HEK293 (cell line): ENCODE data around the gene SAMD4B.

Experiments used
- BCL11A ChIP-seq: fragments of 450-650 bp; formaldehyde crosslinking; IDR thresholded peaks from 2 replicates; pipeline ENCODE4 v1.5.1; 2016; ENCODE audit warnings: low read depth, missing biosample characterization, missing genetic modification characterization
- GFI1B ChIP-seq: fragments of 450-650 bp; formaldehyde crosslinking; IDR thresholded peaks from 2 replicates; pipeline ENCODE4 v1.5.1; 2016; ENCODE audit warnings: missing biosample characterization, missing genetic modification characterization
- GLIS2 ChIP-seq: fragments of 450-650 bp; formaldehyde crosslinking; IDR thresholded peaks from 2 replicates; pipeline ENCODE4 v1.5.1; 2016; ENCODE audit warnings: missing biosample characterization, missing genetic modification characterization
- KLF16 ChIP-seq: fragments of 450-650 bp; formaldehyde crosslinking; IDR thresholded peaks from 2 replicates; pipeline ENCODE4 v1.5.1; 2017; ENCODE audit warnings: missing biosample characterization, missing genetic modification characterization
- REPIN1 ChIP-seq: fragments of 450-650 bp; formaldehyde crosslinking; IDR thresholded peaks from 2 replicates; pipeline ENCODE4 v1.5.1; 2017; ENCODE audit warnings: missing biosample characterization, missing genetic modification characterization, low read depth
- SP3 ChIP-seq: fragments of 450-650 bp; formaldehyde crosslinking; IDR thresholded peaks from 2 replicates; pipeline ENCODE4 v1.5.1; 2016; ENCODE audit warnings: missing biosample characterization, missing genetic modification characterization
- ZBTB10 ChIP-seq: fragments of 450-650 bp; formaldehyde crosslinking; IDR thresholded peaks from 2 replicates; pipeline ENCODE4 v1.5.1; 2016; ENCODE audit warnings: missing biosample characterization, missing genetic modification characterization
- ZBTB7A ChIP-seq: fragments of 450-650 bp; formaldehyde crosslinking; IDR thresholded peaks from 2 replicates; pipeline ENCODE4 v1.5.1; 2016; ENCODE audit warnings: low read depth, missing biosample characterization, missing genetic modification characterization
- ZFP37 ChIP-seq: fragments of 450-650 bp; formaldehyde crosslinking; IDR thresholded peaks from 2 replicates; pipeline ENCODE4 v1.5.1; 2016; ENCODE audit warnings: missing biosample characterization, missing genetic modification characterization
- ZNF112 ChIP-seq: fragments of 450-650 bp; formaldehyde crosslinking; IDR thresholded peaks from 2 replicates; pipeline ENCODE4 v1.5.0; 2017; ENCODE audit warnings: missing biosample characterization, missing genetic modification characterization
- ZNF132 ChIP-seq: fragments of 450-650 bp; formaldehyde crosslinking; IDR thresholded peaks from 2 replicates; pipeline ENCODE4 v1.5.1; 2017; ENCODE audit warnings: missing biosample characterization, missing genetic modification characterization, borderline replicate concordance
- ZNF157 ChIP-seq: fragments of 450-650 bp; formaldehyde crosslinking; IDR thresholded peaks from 2 replicates; pipeline ENCODE4 v1.5.1; 2016; ENCODE audit warnings: missing biosample characterization, missing genetic modification characterization
- ZNF18 ChIP-seq: fragments of 450-650 bp; formaldehyde crosslinking; IDR thresholded peaks from 2 replicates; pipeline ENCODE4 v1.5.1; 2016; ENCODE audit warnings: missing biosample characterization, missing genetic modification characterization
- ZNF202 ChIP-seq: fragments of 450-650 bp; formaldehyde crosslinking; IDR thresholded peaks from 2 replicates; pipeline ENCODE4 v1.5.1; 2016; ENCODE audit warnings: missing biosample characterization, missing genetic modification characterization, borderline replicate concordance
- ZNF266 ChIP-seq: fragments of 450-650 bp; formaldehyde crosslinking; IDR thresholded peaks from 2 replicates; pipeline ENCODE4 v1.5.1; 2016; ENCODE audit warnings: missing biosample characterization, missing genetic modification characterization, low read depth
- ZNF488 ChIP-seq: fragments of 450-650 bp; formaldehyde crosslinking; IDR thresholded peaks from 2 replicates; pipeline ENCODE4 v1.5.1; 2016; ENCODE audit warnings: missing biosample characterization, missing genetic modification characterization
- ZNF529 ChIP-seq: fragments of 450-650 bp; formaldehyde crosslinking; IDR thresholded peaks from 2 replicates; pipeline ENCODE4 v1.5.1; 2017; ENCODE audit warnings: missing genetic modification characterization, missing biosample characterization; ENCODE audit not compliant: insufficient replicate concordance
- ZNF561 ChIP-seq: fragments of 450-650 bp; IDR thresholded peaks from 2 replicates; pipeline ENCODE4 v1.5.1; 2018; ENCODE audit warnings: missing biosample characterization, missing genetic modification characterization, borderline replicate concordance
- ZNF596 ChIP-seq: fragments of 450-650 bp; IDR thresholded peaks from 2 replicates; pipeline ENCODE4 v1.5.0; 2018; ENCODE audit warnings: missing biosample characterization, mild to moderate bottlenecking, missing genetic modification characterization, moderate library complexity
- ZNF600 ChIP-seq: fragments of 450-650 bp; formaldehyde crosslinking; IDR thresholded peaks from 2 replicates; pipeline ENCODE4 v1.5.1; 2016; ENCODE audit warnings: missing biosample characterization, missing genetic modification characterization
- ZNF621 ChIP-seq: fragments of 450-650 bp; formaldehyde crosslinking; IDR thresholded peaks from 2 replicates; pipeline ENCODE4 v1.5.1; 2017; ENCODE audit warnings: missing biosample characterization, missing genetic modification characterization
- ZNF624 ChIP-seq: fragments of 450-650 bp; formaldehyde crosslinking; IDR thresholded peaks from 2 replicates; pipeline ENCODE4 v1.5.1; 2017; ENCODE audit warnings: missing biosample characterization, missing genetic modification characterization
- ZNF626 ChIP-seq: fragments of 450-650 bp; sonication (Bioruptor Pico); formaldehyde crosslinking; IDR thresholded peaks from 2 replicates; pipeline ENCODE4 v1.5.1; 2018; ENCODE audit warnings: missing biosample characterization, missing genetic modification characterization, inconsistent platforms
- ZNF658 ChIP-seq: fragments of 450-650 bp; formaldehyde crosslinking; IDR thresholded peaks from 2 replicates; pipeline ENCODE4; 2016; ENCODE audit warnings: missing biosample characterization, missing genetic modification characterization
- ZNF677 ChIP-seq: fragments of 450-650 bp; IDR thresholded peaks from 2 replicates; pipeline ENCODE4 v1.5.0; 2018; ENCODE audit warnings: missing biosample characterization, mild to moderate bottlenecking, missing genetic modification characterization, moderate library complexity
- ZNF776 ChIP-seq: fragments of 450-650 bp; formaldehyde crosslinking; IDR thresholded peaks from 2 replicates; pipeline ENCODE4 v1.5.0; 2017; ENCODE audit warnings: missing biosample characterization, missing genetic modification characterization, borderline replicate concordance
- ZNF777 ChIP-seq: fragments of 450-650 bp; formaldehyde crosslinking; IDR thresholded peaks from 2 replicates; pipeline ENCODE4 v1.5.1; 2017; ENCODE audit warnings: missing biosample characterization, missing genetic modification characterization, borderline replicate concordance
- TF ChIP-seq, protein P1 (sequence below): fragments of 450-650 bp; formaldehyde crosslinking; IDR thresholded peaks from 2 replicates; pipeline ENCODE4 v1.5.1; 2016; ENCODE audit warnings: missing biosample characterization, missing genetic modification characterization, low read depth
- TF ChIP-seq, protein P2 (sequence below): fragments of 450-650 bp; formaldehyde crosslinking; IDR thresholded peaks from 2 replicates; pipeline ENCODE4 v1.5.1; 2017; ENCODE audit warnings: missing biosample characterization, mild to moderate bottlenecking, missing genetic modification characterization, moderate library complexity
- TF ChIP-seq, protein P3 (sequence below): fragments of 450-650 bp; IDR thresholded peaks from 2 replicates; pipeline ENCODE4 v1.5.1; 2018; ENCODE audit warnings: missing biosample characterization, missing genetic modification characterization

Gene SAMD4B

GRCh38 chr19:39341719-39342604 is at the start of gene SAMD4B (continued):
- TF ChIP-seq ZBTB10 (peak; percentile 98), ZNF561 (tag by site-specific recombination) (peak; percentile 99), ZNF677 (tag by site-specific recombination) (no peak), GFI1B (no peak), ZNF202 (tag by site-specific recombination) (no peak), KLF16 (tag by site-specific recombination) (peak; percentile 99), ZNF777 (tag by site-specific recombination) (no peak), ZNF596 (tag by site-specific recombination) (no peak; the same call in 1 of the 2 replicates), ZBTB7A (tag by site-specific recombination) (peak; percentile 96), ZNF624 (tag by site-specific recombination) (no peak), SP3 (tag by site-specific recombination) (peak; percentile 99), ZNF529 (tag by site-specific recombination) (no peak), ZNF266 (no peak), ZNF621 (tag by site-specific recombination) (no peak), ZNF132 (no peak), GLIS2 (tag by site-specific recombination) (peak; percentile 98), ZNF626 (tag by site-specific recombination) (no peak), ZNF776 (tag by site-specific recombination) (no peak), ZNF488 (tag by site-specific recombination) (no peak), ZNF18 (tag by site-specific recombination) (no peak), ZNF157 (no peak), REPIN1 (tag by site-specific recombination) (peak; percentile 97; the same call in 1 of the 2 replicates), ZFP37 (tag by site-specific recombination) (peak; percentile 100), ZNF600 (tag by site-specific recombination) (peak; percentile 69; the same call in 1 of the 2 replicates), BCL11A (tag by site-specific recombination) (peak; percentile 66; the same call in 1 of the 2 replicates), ZNF112 (tag by site-specific recombination) (no peak), ZNF658 (tag by site-specific recombination) (no peak)
- TF ChIP-seq, protein P1, sequence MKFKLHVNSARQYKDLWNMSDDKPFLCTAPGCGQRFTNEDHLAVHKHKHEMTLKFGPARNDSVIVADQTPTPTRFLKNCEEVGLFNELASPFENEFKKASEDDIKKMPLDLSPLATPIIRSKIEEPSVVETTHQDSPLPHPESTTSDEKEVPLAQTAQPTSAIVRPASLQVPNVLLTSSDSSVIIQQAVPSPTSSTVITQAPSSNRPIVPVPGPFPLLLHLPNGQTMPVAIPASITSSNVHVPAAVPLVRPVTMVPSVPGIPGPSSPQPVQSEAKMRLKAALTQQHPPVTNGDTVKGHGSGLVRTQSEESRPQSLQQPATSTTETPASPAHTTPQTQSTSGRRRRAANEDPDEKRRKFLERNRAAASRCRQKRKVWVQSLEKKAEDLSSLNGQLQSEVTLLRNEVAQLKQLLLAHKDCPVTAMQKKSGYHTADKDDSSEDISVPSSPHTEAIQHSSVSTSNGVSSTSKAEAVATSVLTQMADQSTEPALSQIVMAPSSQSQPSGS (tag by site-specific recombination): no peak
- TF ChIP-seq, protein P2, sequence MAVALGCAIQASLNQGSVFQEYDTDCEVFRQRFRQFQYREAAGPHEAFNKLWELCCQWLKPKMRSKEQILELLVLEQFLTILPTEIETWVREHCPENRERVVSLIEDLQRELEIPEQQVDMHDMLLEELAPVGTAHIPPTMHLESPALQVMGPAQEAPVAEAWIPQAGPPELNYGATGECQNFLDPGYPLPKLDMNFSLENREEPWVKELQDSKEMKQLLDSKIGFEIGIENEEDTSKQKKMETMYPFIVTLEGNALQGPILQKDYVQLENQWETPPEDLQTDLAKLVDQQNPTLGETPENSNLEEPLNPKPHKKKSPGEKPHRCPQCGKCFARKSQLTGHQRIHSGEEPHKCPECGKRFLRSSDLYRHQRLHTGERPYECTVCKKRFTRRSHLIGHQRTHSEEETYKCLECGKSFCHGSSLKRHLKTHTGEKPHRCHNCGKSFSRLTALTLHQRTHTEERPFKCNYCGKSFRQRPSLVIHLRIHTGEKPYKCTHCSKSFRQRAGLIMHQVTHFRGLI (tag by site-specific recombination): peak; percentile 84
- TF ChIP-seq, protein P3, sequence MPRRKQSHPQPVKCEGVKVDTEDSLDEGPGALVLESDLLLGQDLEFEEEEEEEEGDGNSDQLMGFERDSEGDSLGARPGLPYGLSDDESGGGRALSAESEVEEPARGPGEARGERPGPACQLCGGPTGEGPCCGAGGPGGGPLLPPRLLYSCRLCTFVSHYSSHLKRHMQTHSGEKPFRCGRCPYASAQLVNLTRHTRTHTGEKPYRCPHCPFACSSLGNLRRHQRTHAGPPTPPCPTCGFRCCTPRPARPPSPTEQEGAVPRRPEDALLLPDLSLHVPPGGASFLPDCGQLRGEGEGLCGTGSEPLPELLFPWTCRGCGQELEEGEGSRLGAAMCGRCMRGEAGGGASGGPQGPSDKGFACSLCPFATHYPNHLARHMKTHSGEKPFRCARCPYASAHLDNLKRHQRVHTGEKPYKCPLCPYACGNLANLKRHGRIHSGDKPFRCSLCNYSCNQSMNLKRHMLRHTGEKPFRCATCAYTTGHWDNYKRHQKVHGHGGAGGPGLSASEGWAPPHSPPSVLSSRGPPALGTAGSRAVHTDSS: no peak; the same call in none of the 2 replicates
